SK-N-SH (cell line): ENCODE measurements around the gene UTF1. TPM values are rescaled to one million over a fixed set of nuclear protein-coding genes. Genes with fewer than 3 reads are reported as not detected.

ENCODE experiments used
- CTCF ChIA-PET: fragments of 300-600, 350-600 bp; formaldehyde crosslinking; extraction: SDS; loops from one replicate; lab custom pipeline; 2021; lab: Yijun Ruan, JAX
- POLR2A ChIA-PET: fragments of 350-600 bp; sonication (Branson Sonifier 250); formaldehyde crosslinking; extraction: SDS; loops from one replicate; lab custom pipeline; 2020; ENCODE audit warnings: antibody characterized with exemption, inconsistent platforms; lab: Yijun Ruan, JAX
- DNase-seq: peaks from one replicate; pipeline ENCODE4 v3.0.0; 2012
- H2AFZ ChIP-seq: fragments of 200-600 bp; sonication (generic); 2 replicates; pipeline ENCODE4 v1.8.1; 2016; ENCODE audit warnings: antibody characterized with exemption, mild to moderate bottlenecking, low read depth
- H3F3A ChIP-seq: fragments of 200-600 bp; sonication (generic); replicated peaks from 2 replicates; pipeline ENCODE3; 2016; ENCODE audit warnings: antibody characterized with exemption, mild to moderate bottlenecking; ENCODE audit not compliant: insufficient read depth
- H3K27ac ChIP-seq, 2 experiments: fragments of 200-500 bp in 1 of 2; fragments of 200-600 bp in 1 of 2; sonication (Bioruptor generic) in 1 of 2; sonication (generic), shearing (Covaris generic) in 1 of 2; 2 replicates each; pipeline versions ENCODE4 v1.5.1 to v1.6.1; 2014 to 2016; ENCODE audit warnings: low read depth in 2 of 2, inconsistent platforms in 1 of 2, low read length in 1 of 2, mild to moderate bottlenecking in 1 of 2, mixed read lengths in 1 of 2
- H3K27me3 ChIP-seq: fragments of 200-600 bp; sonication (generic), shearing (Covaris generic); 2 replicates; pipeline ENCODE4 v1.6.1; 2016; ENCODE audit warnings: mixed run types; ENCODE audit not compliant: insufficient read depth
- H3K36me3 ChIP-seq, 2 experiments: fragments of 200-500 bp in 1 of 2; fragments of 200-600 bp in 1 of 2; sonication (Bioruptor generic) in 1 of 2; sonication (generic) in 1 of 2; replicated peaks in 1 of 2; 2 replicates each; pipeline versions ENCODE3 to v1.5.1; 2014 to 2016; ENCODE audit warnings: low read length in 1 of 2, mild to moderate bottlenecking in 1 of 2; ENCODE audit not compliant: insufficient read depth in 2 of 2, control insufficient read depth in 1 of 2
- H3K4me1 ChIP-seq, 2 experiments: fragments of 200-500 bp in 1 of 2; fragments of 200-600 bp in 1 of 2; sonication (Bioruptor generic) in 1 of 2; sonication (generic), shearing (Covaris generic) in 1 of 2; 2 replicates each; pipeline versions ENCODE4 v1.5.1 to v1.6.1; 2014 to 2016; ENCODE audit warnings: low read depth in 1 of 2, low read length in 1 of 2, mixed run types in 1 of 2; ENCODE audit not compliant: insufficient read depth in 2 of 2, control insufficient read depth in 1 of 2
- H3K4me2 ChIP-seq: fragments of 200-600 bp; sonication (generic), shearing (Covaris generic); 2 replicates; pipeline ENCODE4 v1.6.1; 2017; ENCODE audit warnings: mixed run types
- H3K4me3 ChIP-seq, 2 experiments: fragments of 200-500 bp in 1 of 2; fragments of 200-600 bp in 1 of 2; sonication (Bioruptor generic) in 1 of 2; sonication (generic), shearing (Covaris generic) in 1 of 2; 2 replicates each; pipeline versions ENCODE4 v1.5.1 to v1.8.1; 2014 to 2016; ENCODE audit warnings: low read depth in 2 of 2, inconsistent platforms in 1 of 2, low read length in 1 of 2, mild to moderate bottlenecking in 1 of 2, mixed read lengths in 1 of 2, moderate library complexity in 1 of 2
- H3K79me2 ChIP-seq: fragments of 200-600 bp; sonication (generic); 2 replicates; pipeline ENCODE4 v1.8.1; 2017; ENCODE audit warnings: mild to moderate bottlenecking; ENCODE audit not compliant: insufficient read depth
- H3K9ac ChIP-seq: fragments of 200-600 bp; sonication (generic); 2 replicates; pipeline ENCODE4 v1.6.1; 2017; ENCODE audit warnings: mixed run types
- H3K9me2 ChIP-seq: fragments of 200-600 bp; sonication (generic); 2 replicates; pipeline ENCODE4 v1.6.1; 2017; ENCODE audit warnings: mixed run types
- H3K9me3 ChIP-seq: fragments of 200-600 bp; sonication (generic); 2 replicates; pipeline ENCODE4 v1.6.1; 2017; ENCODE audit warnings: mixed run types, mild to moderate bottlenecking, moderate library complexity
- H4K20me1 ChIP-seq: fragments of 200-600 bp; sonication (generic); 2 replicates; pipeline ENCODE4 v1.6.1; 2017; ENCODE audit warnings: mild to moderate bottlenecking, mixed run types; ENCODE audit not compliant: insufficient read depth
- CHD2 ChIP-seq: fragments of 150-350 bp; IDR thresholded peaks from 2 replicates; pipeline ENCODE4 v1.6.1; 2018; ENCODE audit warnings: low read length; ENCODE audit not compliant: partially characterized antibody
- CTCF ChIP-seq: fragments of 200-600 bp; sonication (generic); IDR thresholded peaks from 2 replicates; pipeline ENCODE4 v1.6.1; 2017; ENCODE audit warnings: antibody characterized with exemption, mild to moderate bottlenecking, moderate library complexity
- EP300 ChIP-seq, 2 experiments: IDR thresholded peaks; 2 replicates each; pipeline versions ENCODE4 v1.4.0 to v1.6.1; 2012; ENCODE audit warnings: borderline replicate concordance in 1 of 2, low read depth in 1 of 2, low read length in 1 of 2
- FOSL2 ChIP-seq: IDR thresholded peaks from 2 replicates; pipeline ENCODE4 v1.4.0; 2012; ENCODE audit warnings: low read depth, mild to moderate bottlenecking, moderate library complexity, borderline replicate concordance
- FOXJ3 ChIP-seq: sonication (generic); formaldehyde crosslinking; IDR thresholded peaks from 2 replicates; pipeline ENCODE4 v1.5.1; 2020; ENCODE audit warnings: mild to moderate bottlenecking, missing genetic modification reagents
- FOXM1 ChIP-seq: IDR thresholded peaks from 2 replicates; pipeline ENCODE4 v1.4.0; 2012; ENCODE audit warnings: low read depth, mild to moderate bottlenecking
- GATA2 ChIP-seq: sonication (generic); formaldehyde crosslinking; IDR thresholded peaks from 2 replicates; pipeline ENCODE4 v1.5.0; 2020; ENCODE audit warnings: mild to moderate bottlenecking, missing genetic modification reagents
- JUND ChIP-seq: IDR thresholded peaks from 2 replicates; pipeline ENCODE4 v1.4.0; 2012
- MEF2A ChIP-seq: IDR thresholded peaks from 2 replicates; pipeline ENCODE4 v1.4.0; 2012; ENCODE audit warnings: low read depth, borderline replicate concordance
- NFIC ChIP-seq: IDR thresholded peaks from 2 replicates; pipeline ENCODE4 v1.4.0; 2012; ENCODE audit warnings: borderline replicate concordance
- NRF1 ChIP-seq: IDR thresholded peaks from 2 replicates; pipeline ENCODE4 v1.6.1; 2012; ENCODE audit warnings: low read depth, mild to moderate bottlenecking, low read length
- PBX3 ChIP-seq: IDR thresholded peaks from 2 replicates; pipeline ENCODE4; 2012
- RAD21 ChIP-seq: IDR thresholded peaks from 2 replicates; pipeline ENCODE4 v1.6.1; 2012; ENCODE audit warnings: mild to moderate bottlenecking, low read length
- RCOR1 ChIP-seq: fragments of 150-350 bp; IDR thresholded peaks from 2 replicates; pipeline ENCODE4 v1.6.1; 2017; ENCODE audit warnings: antibody characterized with exemption, low read length
- REST ChIP-seq: IDR thresholded peaks from 2 replicates; pipeline ENCODE4 v1.6.1; 2012; ENCODE audit warnings: mild to moderate bottlenecking, low read depth, low read length, moderate library complexity
- SIN3A ChIP-seq: IDR thresholded peaks from 2 replicates; pipeline ENCODE4 v1.6.1; 2012; ENCODE audit warnings: low read depth, mild to moderate bottlenecking, low read length, moderate library complexity, borderline replicate concordance
- TAF1 ChIP-seq: IDR thresholded peaks from 2 replicates; pipeline ENCODE4 v1.6.1; 2012; ENCODE audit warnings: low read depth, mild to moderate bottlenecking, low read length, moderate library complexity, borderline replicate concordance
- TCF12 ChIP-seq: IDR thresholded peaks from 2 replicates; pipeline ENCODE4 v1.4.0; 2012
- WGBS: methylation state at CpG from one replicate; pipeline ENCODE4 v1.1.6; 2017; ENCODE audit warnings: low lambda C conversion rate; 5-methylcytosine and 5-hydroxymethylcytosine counted together
- polyA plus RNA-seq, 3 experiments: library from polyadenylated mRNA; depleted of rRNA; stranded (reverse); fragments of >200 nt; gene quantifications; 2 replicates each; pipeline ENCODE4 v1.2.3, GENCODE V29; 2012

UTF1 gene
- polyA plus RNA-seq, 1 of the 3 experiments (the other 2 are of a cell fraction), result not detected

- no peaks in the 10 kb centered on the region for H3K4me1 ChIP-seq
- peaks cover 59% of the 10 kb centered on the region for H3K27me3 ChIP-seq
- no peaks in the 10 kb centered on the region for H3K36me3 ChIP-seq
- DNase-seq, result no peak
- H3K4me2 ChIP-seq, result no peak overlapping the region
- H3K27ac ChIP-seq, result no peak overlapping the region
- no peak for TF ChIP-seq SIN3A
- TF ChIP-seq JUND, result no peak
- TF ChIP-seq FOXM1, result no peak
- no peak for TF ChIP-seq TCF12
- TF ChIP-seq GATA2 (CRISPR knock-in tag), result no peak
- TF ChIP-seq NFIC, result no peak
- TF ChIP-seq RAD21, result no peak
- no peak for TF ChIP-seq TAF1
- TF ChIP-seq FOSL2, result no peak
- TF ChIP-seq EP300 (IDR thresholded peaks at IDR 0.05; ENCODE audit: borderline replicate concordance in 1 of 2, low read depth in 1 of 2, low read length in 1 of 2), result no peak
- TF ChIP-seq RCOR1, result no peak
- TF ChIP-seq, all 33 proteins: peak for 0
- Histone ChIP-seq H2AFZ (no peak overlapping the region), H3K79me2 (no peaks in the 10 kb centered on the region), H3K9me3 (no peaks in the 10 kb centered on the region), H3F3A (no peaks in the 10 kb centered on the region), H4K20me1 (no peaks in the 10 kb centered on the region), H3K4me3 (no peak overlapping the region), H3K9me2 (no peaks in the 10 kb centered on the region), H3K9ac (no peak overlapping the region)
- POLR2A ChIA-PET, result no interaction called here
- 45% methylated on average over 15 of the region's 28 CpGs for WGBS
- CTCF ChIA-PET, result no interaction called here
These were observed 15.3 kb upstream of the UTF1 start for GRCh38 chr10:133214468-133215410.

GRCh38 chr10:133215586-133215985, 14.4 kb upstream of the UTF1 start:
- Histone ChIP-seq H3K79me2 (no peaks in the 10 kb centered on the region), H3K4me1 (no peaks in the 10 kb centered on the region), H3K4me2 (no peak overlapping the region), H3K9me3 (no peaks in the 10 kb centered on the region), H3K4me3 (no peak overlapping the region), H3K9ac (no peak overlapping the region), H3F3A (no peaks in the 10 kb centered on the region), H4K20me1 (no peaks in the 10 kb centered on the region), H3K27ac (no peak overlapping the region), H3K27me3 (peaks cover 61% of the 10 kb centered on the region), H3K36me3 (no peaks in the 10 kb centered on the region), H3K9me2 (no peaks in the 10 kb centered on the region), H2AFZ (no peak overlapping the region)
- POLR2A ChIA-PET, result no interaction called here
- CTCF ChIA-PET, result no interaction called here
- no peak for DNase-seq
- 34% methylated on average over 14 of the region's 27 CpGs for WGBS
- TF ChIP-seq CHD2 (no peak), MEF2A (no peak), CTCF (no peak), REST (no peak), FOXJ3 (no peak), JUND (no peak), NRF1 (no peak), PBX3 (no peak)
